Muscle of leg (tissue), 11 donors: ENCODE measurements around the gene HERC4. TPM values are rescaled to one million over a fixed set of nuclear protein-coding genes. Genes with fewer than 3 reads are reported as not detected.
"Not testable (repeated sequence)": the region's sequence is repeated elsewhere in the genome, so short reads cannot be mapped to it uniquely, and the experiment has no call there.

Experiments
- DNase-seq: peaks from one replicate; pipeline ENCODE4 v3.0.0; 2013
- H3K27ac ChIP-seq: one replicate; pipeline ENCODE4 v1.5.1; 2013; ENCODE audit warnings: mild to moderate bottlenecking, low read length, control low read depth
- H3K27me3 ChIP-seq: one replicate; pipeline ENCODE4 v1.6.1; 2013; ENCODE audit warnings: low read length; ENCODE audit not compliant: control insufficient read depth, insufficient read depth
- H3K36me3 ChIP-seq: one replicate; pipeline ENCODE4 v1.6.1; 2013; ENCODE audit warnings: low read length; ENCODE audit not compliant: control insufficient read depth, insufficient read depth
- H3K4me1 ChIP-seq: one replicate; pipeline ENCODE4 v1.6.1; 2013; ENCODE audit warnings: low read length; ENCODE audit not compliant: control insufficient read depth, insufficient read depth
- H3K4me3 ChIP-seq: one replicate; pipeline ENCODE4 v1.5.1; 2013; ENCODE audit warnings: low read length, control low read depth
- H3K9me3 ChIP-seq: replicated peaks from 2 replicates; pipeline ENCODE4 v1.6.1; 2013; ENCODE audit warnings: low read depth, low read length; ENCODE audit not compliant: control insufficient read depth
- WGBS: methylation state at CpG from one replicate; pipeline ENCODE4 v1.1.5; 2013; ENCODE audit warnings: missing lambda C conversion rate; ENCODE audit not compliant: insufficient coverage; 5-methylcytosine and 5-hydroxymethylcytosine counted together
- polyA plus RNA-seq, 8 donors: library from polyadenylated mRNA; unstranded; fragments of 120-200 nt; gene quantifications; one replicate each; pipeline versions ENCODE4 v1.2.1 to v1.2.3, GENCODE V29; 2013; ENCODE audit warnings: inconsistent platforms in 1 of 8, low replicate concordance in 1 of 8; ENCODE audit not compliant: insufficient read length in 8 of 8, insufficient read depth in 1 of 8
- total RNA-seq: library from RNA; stranded (reverse); fragments of 120-200 nt; gene quantifications from one replicate; pipeline ENCODE4 v1.2.4, GENCODE V29; 2013

The HERC4 gene
- total and polyA plus RNA-seq, 9 donors = 25.1 to 36.4 (median 28.5) TPM

DNA sequence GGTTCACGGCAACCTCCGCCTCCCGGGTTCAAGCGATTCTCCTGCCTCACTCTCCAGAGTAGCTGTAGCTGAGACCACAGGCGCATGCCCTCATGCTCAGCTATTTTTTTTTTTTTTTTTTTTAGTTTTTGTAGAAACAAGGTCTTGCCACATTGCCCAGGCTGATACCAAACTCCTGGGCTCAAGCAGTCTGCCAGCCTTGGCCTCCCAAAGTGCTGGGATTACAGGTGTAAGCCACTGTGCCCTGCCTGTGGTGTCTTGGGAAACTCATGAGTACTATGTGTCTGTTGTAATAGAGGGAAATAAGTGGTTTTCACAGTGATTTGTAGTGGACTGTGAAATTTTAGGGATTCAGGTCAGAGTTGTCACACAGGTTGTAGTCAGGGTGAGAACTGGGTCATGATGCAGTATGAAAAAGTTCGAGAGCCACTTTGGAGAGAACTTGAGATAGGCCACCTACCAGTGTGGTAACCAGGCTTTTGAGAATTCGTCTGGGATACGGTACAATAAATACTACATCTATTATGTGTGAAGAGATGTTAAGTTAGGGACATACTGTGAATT lies 160.2 kb downstream of the HERC4 start:
- no CpG with 5 or more reads among the region's 8 CpGs for WGBS
- no peaks in the 10 kb centered on the region for H3K4me1 ChIP-seq
- H3K27ac ChIP-seq = no peak overlapping the region

DNA sequence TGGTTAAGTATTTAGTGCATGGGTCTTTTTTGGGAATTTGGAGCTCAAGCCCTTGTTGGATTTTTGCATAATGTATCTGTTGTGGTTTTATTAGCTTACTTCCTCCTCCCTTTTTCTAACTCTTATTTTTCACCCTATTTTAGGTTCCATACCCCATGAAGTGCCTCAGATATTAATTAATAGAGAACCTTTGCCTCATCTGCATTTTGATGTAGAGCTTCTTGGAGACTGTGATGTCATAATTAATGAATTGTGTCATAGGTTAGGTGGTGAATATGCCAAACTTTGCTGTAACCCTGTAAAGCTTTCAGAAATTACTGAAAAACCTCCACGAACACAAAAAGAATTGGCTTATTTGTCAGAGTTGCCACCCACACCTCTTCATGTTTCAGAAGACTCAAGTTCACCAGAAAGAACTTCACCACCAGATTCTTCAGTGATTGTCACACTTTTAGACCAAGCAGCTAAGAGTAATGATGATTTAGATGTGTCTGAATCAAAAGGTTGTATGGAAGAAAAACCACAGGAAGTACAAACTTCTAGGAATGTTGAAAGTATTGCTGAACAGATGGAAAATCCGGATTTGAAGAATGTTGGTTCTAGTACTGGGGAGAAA lies 162.6 kb downstream of the HERC4 start:
- 91% methylated on average over 1 of the region's 2 CpGs for WGBS
- no peak overlapping the region for H3K27ac ChIP-seq
- no peak overlapping the region for H3K4me3 ChIP-seq
- H3K27me3 ChIP-seq = no peaks in the 10 kb centered on the region
- no peaks in the 10 kb centered on the region for H3K9me3 ChIP-seq
- H3K4me1 ChIP-seq = no peaks in the 10 kb centered on the region
- no peak for DNase-seq
- peaks cover 38% of the 10 kb centered on the region for H3K36me3 ChIP-seq

More for the DNA sequence above, 160.2 kb downstream of the HERC4 start:
- no peak for DNase-seq
- peaks cover 30% of the 10 kb centered on the region for H3K36me3 ChIP-seq
- no peaks in the 10 kb centered on the region for H3K9me3 ChIP-seq
- no peaks in the 10 kb centered on the region for H3K27me3 ChIP-seq
- no peak overlapping the region for H3K4me3 ChIP-seq

DNA sequence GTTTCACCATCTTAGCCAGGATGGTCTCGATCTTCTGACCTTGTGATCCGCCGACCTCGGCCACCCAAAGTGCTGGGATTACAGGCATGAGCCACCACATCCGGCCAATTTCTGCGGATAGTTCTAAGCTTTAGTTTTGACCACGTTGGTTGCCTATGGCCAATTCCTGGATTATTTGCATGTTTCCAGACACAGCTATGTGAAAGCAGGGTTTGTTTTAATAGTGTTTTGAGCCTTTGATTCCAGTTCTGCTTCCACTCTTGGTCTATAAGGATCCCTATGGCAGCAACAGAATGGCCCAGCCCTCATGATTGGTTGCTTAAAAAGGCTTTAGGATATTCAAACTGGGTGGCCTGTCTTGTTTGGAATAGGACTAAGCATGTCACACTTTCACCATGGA lies 171.5 kb downstream of the HERC4 start:
- no peaks in the 10 kb centered on the region for H3K4me1 ChIP-seq
- DNase-seq = no peak
- H3K27ac ChIP-seq = no peak overlapping the region
- no peaks in the 10 kb centered on the region for H3K9me3 ChIP-seq
- no peaks in the 10 kb centered on the region for H3K27me3 ChIP-seq
- peaks cover 30% of the 10 kb centered on the region for H3K36me3 ChIP-seq
- no peak overlapping the region for H3K4me3 ChIP-seq
- WGBS = 89% methylated on average over 7 of the region's 7 CpGs

DNA sequence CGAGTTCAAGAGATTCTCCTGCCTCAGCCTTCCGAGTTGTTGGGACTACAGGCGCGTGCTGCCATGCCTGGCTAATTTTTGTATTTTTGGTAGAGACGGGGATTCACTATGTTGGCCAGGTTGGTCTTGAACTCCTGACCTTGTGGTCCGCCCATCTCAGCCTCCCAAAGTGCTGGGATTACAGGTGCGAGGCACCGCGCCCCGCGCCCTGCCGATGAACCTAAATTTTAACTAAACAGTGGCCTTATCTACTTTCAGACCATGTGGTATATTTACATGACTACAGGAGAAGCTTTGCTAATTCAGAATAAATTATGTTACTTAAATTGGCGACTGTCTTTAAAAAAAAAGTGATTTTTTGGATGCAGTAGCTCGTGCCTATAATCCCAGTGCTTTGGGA lies 181.4 kb downstream of the HERC4 start:
- Histone ChIP-seq H3K9me3 (no peaks in the 10 kb centered on the region), H3K27ac (no peak overlapping the region), H3K27me3 (no peaks in the 10 kb centered on the region), H3K4me3 (no peak overlapping the region), H3K36me3 (peaks cover 59% of the 10 kb centered on the region), H3K4me1 (no peaks in the 10 kb centered on the region)
- DNase-seq = no peak
- 92% methylated on average over 2 of the region's 14 CpGs for WGBS

DNA sequence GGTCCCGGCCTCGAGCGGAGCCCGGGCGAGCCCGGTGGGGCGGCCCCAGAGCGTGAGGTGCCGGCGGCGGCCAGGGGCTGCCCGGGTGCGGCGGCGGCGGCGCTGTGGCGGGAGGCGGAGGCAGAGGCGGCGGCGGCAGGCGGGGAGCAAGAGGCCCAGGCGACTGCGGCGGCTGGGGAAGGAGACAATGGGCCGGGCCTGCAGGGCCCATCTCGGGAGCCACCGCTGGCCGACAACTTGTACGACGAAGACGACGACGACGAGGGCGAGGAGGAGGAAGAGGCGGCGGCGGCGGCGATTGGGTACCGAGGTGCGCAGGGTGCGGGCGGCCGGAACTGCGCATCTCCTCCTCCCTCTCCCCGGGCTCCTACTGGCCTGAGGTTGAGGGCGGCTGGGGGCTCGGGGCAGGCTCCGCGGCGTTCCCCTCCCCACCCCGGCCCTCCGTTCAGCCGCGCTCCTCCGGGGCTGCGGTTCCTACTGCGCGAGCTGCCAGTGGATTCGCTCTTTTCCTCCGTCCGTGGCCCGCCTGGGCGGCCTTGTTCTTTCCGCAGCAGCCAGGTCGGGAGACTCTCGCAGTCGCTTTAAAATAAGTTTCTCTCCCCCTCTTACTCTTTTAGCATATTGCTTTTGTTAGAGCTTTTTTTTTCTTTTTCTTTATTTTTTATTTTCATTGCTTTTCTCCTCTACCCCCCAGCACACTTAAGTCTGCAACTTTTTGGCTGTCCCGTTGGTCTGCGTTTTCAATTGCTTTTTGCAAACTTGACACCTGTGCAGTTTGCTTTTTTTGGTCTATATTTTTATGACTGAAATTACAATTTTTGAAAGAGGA lies 190.0 kb downstream of the HERC4 start:
- no peaks in the 10 kb centered on the region for H3K27me3 ChIP-seq
- H3K36me3 ChIP-seq = peaks cover 16% of the 10 kb centered on the region
- DNase-seq = peak; percentile 93
- WGBS = under 1% methylated on average over 62 of the region's 73 CpGs
- H3K4me3 ChIP-seq = peak overlapping the region; percentile 91
- no peaks in the 10 kb centered on the region for H3K9me3 ChIP-seq
- H3K27ac ChIP-seq = peak overlapping the region; percentile 97
- H3K4me1 ChIP-seq = peaks cover 8% of the 10 kb centered on the region

DNA sequence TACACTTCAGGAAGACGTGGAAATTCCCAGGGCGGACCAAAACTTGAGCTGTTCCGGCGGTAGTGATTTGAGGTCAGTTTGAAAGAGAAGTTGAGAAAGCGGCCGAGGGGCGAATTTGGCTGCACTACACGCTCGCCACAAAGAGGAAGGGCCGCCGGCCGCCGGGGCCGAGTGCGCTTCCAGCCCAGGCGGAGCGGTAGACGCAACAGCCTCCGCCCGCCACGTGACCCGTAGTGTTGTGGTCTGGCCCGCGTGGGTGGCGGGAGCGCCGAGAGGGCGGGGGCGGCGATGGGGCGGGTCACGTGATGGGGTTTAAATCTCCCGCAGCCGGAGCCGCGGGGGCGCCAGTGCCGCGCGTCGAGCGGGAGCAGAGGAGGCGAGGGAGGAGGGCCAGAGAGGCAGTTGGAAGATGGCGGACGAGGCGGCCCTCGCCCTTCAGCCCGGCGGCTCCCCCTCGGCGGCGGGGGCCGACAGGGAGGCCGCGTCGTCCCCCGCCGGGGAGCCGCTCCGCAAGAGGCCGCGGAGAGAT lies 190.7 kb downstream of the HERC4 start, which contains the start of gene SIRT1:
Gene SIRT1, plus strand, starts transcription at position 344 of the 529 bp plus-strand sequence. Its CDS starts 66 bp downstream, at position 410.
- Histone ChIP-seq H3K9me3 (no peaks in the 10 kb centered on the region), H3K4me3 (peak within 1 kb of the TSS; percentile 91), H3K27ac (peak within 1 kb of the TSS; percentile 97), H3K4me1 (peaks cover 8% of the 10 kb centered on the region), H3K36me3 (peaks cover 10% of the 10 kb centered on the region), H3K27me3 (no peaks in the 10 kb centered on the region)
- peak; percentile 98 for DNase-seq
- under 1% methylated on average over 61 of the region's 62 CpGs for WGBS

DNA sequence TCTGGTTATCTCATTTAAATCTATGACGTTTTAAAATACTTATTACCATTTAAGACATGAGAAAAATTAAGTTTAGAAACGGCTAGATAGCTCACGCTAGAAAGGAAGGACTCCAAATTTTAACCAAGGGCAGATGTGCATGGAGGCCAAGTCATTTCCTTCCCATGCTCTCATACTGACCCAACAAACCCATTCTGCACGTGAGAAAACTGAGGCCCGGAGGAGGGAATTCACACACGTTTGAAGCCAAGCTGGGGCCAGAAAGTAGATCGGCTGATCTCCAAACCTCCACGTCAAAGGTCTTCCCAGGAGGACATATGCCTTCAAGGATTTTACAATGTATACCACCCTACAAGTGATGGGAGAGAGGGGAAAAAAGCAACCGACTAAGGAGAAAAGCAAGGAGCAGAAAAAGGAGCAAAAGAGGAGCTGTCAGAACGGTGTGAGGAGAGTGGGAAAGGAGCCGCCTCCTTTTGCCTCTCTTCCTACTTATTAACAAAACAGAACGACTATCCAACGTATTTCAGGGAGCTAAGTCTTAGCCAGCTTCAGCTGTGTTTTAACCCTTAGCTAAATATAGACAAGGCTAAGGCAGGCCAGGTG lies 191.3 kb downstream of the HERC4 start:
- no peaks in the 10 kb centered on the region for H3K9me3 ChIP-seq
- DNase-seq = no peak
- peaks cover 8% of the 10 kb centered on the region for H3K4me1 ChIP-seq
- H3K27me3 ChIP-seq = no peaks in the 10 kb centered on the region
- peaks cover 10% of the 10 kb centered on the region for H3K36me3 ChIP-seq
- H3K4me3 ChIP-seq = peak overlapping the region; percentile 91
- peak overlapping the region; percentile 97 for H3K27ac ChIP-seq
- WGBS = no CpG with 5 or more reads among the region's 13 CpGs

DNA sequence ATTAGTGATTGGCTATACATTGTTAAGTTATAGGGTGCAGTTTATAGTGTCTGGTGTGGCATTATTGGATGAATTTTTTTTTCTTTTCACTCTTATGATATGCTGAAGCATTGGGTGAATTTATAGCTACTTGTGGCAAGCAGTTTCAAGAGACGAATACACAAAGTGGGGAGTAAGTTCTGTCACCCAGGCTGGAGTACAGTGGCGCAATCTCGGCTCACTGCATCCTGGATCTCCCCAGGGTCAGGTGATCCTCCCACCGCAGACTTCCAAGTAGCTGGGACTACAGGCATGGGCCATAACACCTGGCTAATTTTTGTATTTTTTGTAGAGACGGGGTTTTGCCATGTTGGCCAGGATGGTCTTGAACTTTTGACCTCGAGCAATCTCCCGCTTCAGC lies 196.9 kb downstream of the HERC4 start:
- Histone ChIP-seq H3K4me3 (no peak overlapping the region), H3K27me3 (no peaks in the 10 kb centered on the region), H3K27ac (no peak overlapping the region), H3K4me1 (no peaks in the 10 kb centered on the region), H3K36me3 (no peaks in the 10 kb centered on the region), H3K9me3 (no peaks in the 10 kb centered on the region)
- no peak for DNase-seq
- WGBS = 89% methylated on average over 1 of the region's 7 CpGs

DNA sequence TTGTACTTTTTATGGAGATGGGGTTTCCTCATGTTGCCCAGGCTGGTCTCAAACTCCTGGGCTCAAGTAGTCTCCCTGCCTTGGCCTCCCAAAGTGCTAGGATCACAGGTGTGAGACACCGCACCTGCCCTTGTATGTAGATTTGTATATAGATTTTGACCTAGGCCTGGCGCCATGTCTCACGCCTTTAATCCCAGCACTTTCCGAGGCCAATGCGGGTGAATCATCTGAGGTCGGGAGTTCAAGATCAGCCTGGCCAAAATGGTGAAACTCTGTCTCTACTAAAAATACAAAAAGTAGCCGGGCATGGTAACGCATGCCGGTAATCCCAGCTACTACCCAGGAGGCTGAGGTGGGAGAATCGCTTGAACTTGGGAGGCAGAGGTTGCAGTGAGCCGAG lies 197.7 kb downstream of the HERC4 start:
- H3K9me3 ChIP-seq, H3K27ac ChIP-seq, H3K36me3 ChIP-seq, DNase-seq, H3K4me1 ChIP-seq, H3K4me3 ChIP-seq, H3K27me3 ChIP-seq: not testable (repeated sequence)
- 90% methylated on average over 5 of the region's 11 CpGs for WGBS
